GM23248 (cell line): Measurements from ENCODE around the gene DHX58. TPM values are rescaled to one million over a fixed set of nuclear protein-coding genes. Genes with fewer than 3 reads are reported as not detected.

Experiments
- DNase-seq: peaks from one replicate; pipeline ENCODE4 v3.0.0-alpha.2; 2015
- H2AFZ ChIP-seq: fragments of 200-600 bp; sonication (generic); 2 replicates; pipeline ENCODE4 v1.6.1; 2016; ENCODE audit warnings: antibody characterized with exemption
- H3F3A ChIP-seq: fragments of 200-600 bp; sonication (generic); 2 replicates; pipeline ENCODE4 v1.6.1; 2016; ENCODE audit warnings: mild to moderate bottlenecking, antibody characterized with exemption, mixed run types; ENCODE audit not compliant: insufficient read depth
- H3K27ac ChIP-seq: fragments of 200-600 bp; sonication (generic); 2 replicates; pipeline ENCODE4 v1.5.1; 2016; ENCODE audit warnings: mild to moderate bottlenecking
- H3K27me3 ChIP-seq: fragments of 200-600 bp; sonication (generic); replicated peaks from 2 replicates; pipeline ENCODE4 v1.6.1; 2016; ENCODE audit warnings: mild to moderate bottlenecking; ENCODE audit not compliant: insufficient read depth
- H3K36me3 ChIP-seq: fragments of 200-600 bp; sonication (generic); 2 replicates; pipeline ENCODE4 v1.6.1; 2016; ENCODE audit warnings: low read depth, mild to moderate bottlenecking
- H3K4me1 ChIP-seq: fragments of 200-600 bp; sonication (generic); 2 replicates; pipeline ENCODE4 v1.6.1; 2016; ENCODE audit warnings: mild to moderate bottlenecking; ENCODE audit not compliant: insufficient read depth
- H3K4me2 ChIP-seq: fragments of 200-600 bp; sonication (generic); one replicate; pipeline ENCODE4 v1.6.1; 2016; ENCODE audit warnings: mild to moderate bottlenecking; ENCODE audit not compliant: unreplicated experiment
- H3K4me3 ChIP-seq: fragments of 200-600 bp; sonication (generic); 2 replicates; pipeline ENCODE4 v1.5.1; 2016; ENCODE audit warnings: mild to moderate bottlenecking
- H3K79me2 ChIP-seq: fragments of 200-600 bp; sonication (generic); 2 replicates; pipeline ENCODE4 v1.6.1; 2016; ENCODE audit warnings: mild to moderate bottlenecking; ENCODE audit not compliant: insufficient read depth
- H3K9ac ChIP-seq: fragments of 200-600 bp; sonication (generic); 2 replicates; pipeline ENCODE4 v1.6.1; 2016; ENCODE audit warnings: mild to moderate bottlenecking
- H3K9me2 ChIP-seq: fragments of 200-600 bp; sonication (generic); 2 replicates; pipeline ENCODE4 v1.6.1; 2016; ENCODE audit warnings: mixed run types, mild to moderate bottlenecking, moderate library complexity; ENCODE audit not compliant: insufficient read depth
- H3K9me3 ChIP-seq: fragments of 200-600 bp; sonication (generic); one replicate; pipeline ENCODE4 v1.6.1; 2017; ENCODE audit warnings: low read depth
- H4K20me1 ChIP-seq: fragments of 200-600 bp; sonication (generic); 2 replicates; pipeline ENCODE4 v1.6.0; 2016; ENCODE audit not compliant: insufficient read depth
- EZH2 ChIP-seq: fragments of 200-600 bp; sonication (generic); IDR thresholded peaks from 2 replicates; pipeline ENCODE4 v1.6.1; 2018; ENCODE audit warnings: antibody characterized with exemption, mild to moderate bottlenecking; ENCODE audit not compliant: insufficient read depth, poor library complexity, severe bottlenecking
- EZH2phosphoT487 ChIP-seq: fragments of 200-600 bp; sonication (generic); IDR thresholded peaks from 2 replicates; pipeline ENCODE4 v1.6.1; 2018; ENCODE audit warnings: antibody characterized with exemption, moderate library complexity, mild to moderate bottlenecking, low read depth; ENCODE audit not compliant: insufficient read depth
- WGBS, 2 experiments: methylation state at CpG; one replicate each; pipeline ENCODE4 v1.1.6; 2015 to 2017; ENCODE audit warnings: low lambda C conversion rate in 2 of 2, low coverage in 1 of 2; ENCODE audit errors: missing lambda C conversion rate in 2 of 2; 5-methylcytosine and 5-hydroxymethylcytosine counted together
- in situ Hi-C: fragments of 300-500 bp; cut with MboI; formaldehyde crosslinking; loops from 2 replicates; pipeline ENCODE4 v1.15.0; 2020
- polyA plus RNA-seq: library from polyadenylated mRNA; unstranded; fragments of >200 nt; fragmentation: Nextera tagmentation; extraction: Ambion mirVana; gene quantifications from 2 replicates; pipeline ENCODE4 v1.2.1, GENCODE V29; 2016
- total RNA-seq: library from RNA; depleted of rRNA; stranded (reverse); fragments of >200 nt; shearing (Covaris generic); gene quantifications from 2 replicates; pipeline ENCODE4 v1.2.3, GENCODE V29; 2014

DHX58 gene
- total and polyA plus RNA-seq, 2 experiments from 2014 or later: 2.0 to 2.5 TPM

- H3K4me3 ChIP-seq: no peak overlapping the region
- no peaks in the 10 kb centered on the region for H3F3A ChIP-seq
- in situ Hi-C loops: loop anchor here (10.0 kb wide), 1 partner anchor 146 kb away; the partner anchor contains the start of gene CNP
- H3K9ac ChIP-seq: no peak overlapping the region
- H3K9me3 ChIP-seq: no peaks in the 10 kb centered on the region
- DNase-seq: no peak
- H3K9me2 ChIP-seq: no peaks in the 10 kb centered on the region
- H3K4me1 ChIP-seq: peaks cover 10% of the 10 kb centered on the region
- no peaks in the 10 kb centered on the region for H3K79me2 ChIP-seq
- TF ChIP-seq EZH2 (no peak), EZH2phosphoT487 (no peak)
- no peaks in the 10 kb centered on the region for H3K27me3 ChIP-seq
- no peak overlapping the region for H3K27ac ChIP-seq
- H2AFZ ChIP-seq: no peak overlapping the region
- H3K4me2 ChIP-seq: no peak overlapping the region
- H4K20me1 ChIP-seq: no peaks in the 10 kb centered on the region
- H3K36me3 ChIP-seq: no peaks in the 10 kb centered on the region
- WGBS, 2 experiments: 90 to 92% methylated on average over 18 of the region's 18 CpGs
These were observed 1.9 kb downstream of the DHX58 start for GRCh38 chr17:42110301-42111264.

GRCh38 chr17:42109086-42109485 is 3.4 kb downstream of the DHX58 start:
- Histone ChIP-seq H4K20me1 (no peaks in the 10 kb centered on the region), H3K9ac (no peak overlapping the region), H3K4me2 (no peak overlapping the region), H3K9me2 (no peaks in the 10 kb centered on the region), H2AFZ (no peak overlapping the region), H3K27ac (no peak overlapping the region), H3K36me3 (no peaks in the 10 kb centered on the region), H3K27me3 (no peaks in the 10 kb centered on the region), H3K4me3 (no peak overlapping the region), H3K9me3 (no peaks in the 10 kb centered on the region), H3K4me1 (peaks cover 10% of the 10 kb centered on the region), H3F3A (no peaks in the 10 kb centered on the region), H3K79me2 (no peaks in the 10 kb centered on the region)
- 93% methylated on average over 9 of the region's 9 CpGs for WGBS, 2 experiments
- no peak for DNase-seq
- in situ Hi-C loops: no loop called here
- TF ChIP-seq EZH2phosphoT487 (no peak), EZH2 (no peak)

GRCh38 chr17:42107597-42108576 is 4.6 kb downstream of the DHX58 start:
- no peak overlapping the region for H2AFZ ChIP-seq
- no peaks in the 10 kb centered on the region for H3F3A ChIP-seq
- peaks cover 8% of the 10 kb centered on the region for H3K4me1 ChIP-seq
- TF ChIP-seq EZH2phosphoT487 (no peak), EZH2 (no peak)
- 69 to 82% methylated on average over 34 to 51 of the region's 51 CpGs for WGBS, 2 experiments
- in situ Hi-C loops: no loop called here
- H3K36me3 ChIP-seq: no peaks in the 10 kb centered on the region
- H3K27ac ChIP-seq: no peak overlapping the region
- peak; percentile 47 for DNase-seq
- H3K27me3 ChIP-seq: no peaks in the 10 kb centered on the region
- no peak overlapping the region for H3K4me3 ChIP-seq
- H3K9me3 ChIP-seq: no peaks in the 10 kb centered on the region
- H3K9me2 ChIP-seq: no peaks in the 10 kb centered on the region
- no peaks in the 10 kb centered on the region for H4K20me1 ChIP-seq
- no peaks in the 10 kb centered on the region for H3K79me2 ChIP-seq
- no peak overlapping the region for H3K9ac ChIP-seq
- H3K4me2 ChIP-seq: no peak overlapping the region

GRCh38 chr17:42107124-42107523 is 5.4 kb downstream of the DHX58 start:
- H2AFZ ChIP-seq: no peak overlapping the region

More at GRCh38 chr17:42107124-42107523, 5.4 kb downstream of the DHX58 start:
- Histone ChIP-seq H3K4me1 (peaks cover 5% of the 10 kb centered on the region; the same call in 1 of the 2 replicates), H3F3A (no peaks in the 10 kb centered on the region), H3K4me3 (no peak overlapping the region), H3K27ac (no peak overlapping the region), H3K9me2 (no peaks in the 10 kb centered on the region), H3K4me2 (no peak overlapping the region), H3K36me3 (no peaks in the 10 kb centered on the region), H3K27me3 (no peaks in the 10 kb centered on the region), H4K20me1 (no peaks in the 10 kb centered on the region), H3K9me3 (no peaks in the 10 kb centered on the region), H3K79me2 (no peaks in the 10 kb centered on the region), H3K9ac (no peak overlapping the region)
- in situ Hi-C loops: no loop called here
- no peak for TF ChIP-seq EZH2phosphoT487
- TF ChIP-seq EZH2: no peak
- WGBS, 2 experiments: 85 to 87% methylated on average over 6 of the region's 6 CpGs
- DNase-seq: no peak
